Ectodermal cell (in vitro differentiated cells): ENCODE results near the gene PCYT2.

Source experiments
- H3K27ac ChIP-seq: 2 replicates; pipeline ENCODE4 v1.7.0; 2013; ENCODE audit warnings: mild to moderate bottlenecking, low read depth, low read length; ENCODE audit not compliant: insufficient read depth, poor library complexity, severe bottlenecking
- H3K27me3 ChIP-seq: 2 replicates; pipeline ENCODE4 v1.7.0; 2013; ENCODE audit warnings: mild to moderate bottlenecking, low read length; ENCODE audit not compliant: insufficient read depth, control insufficient read depth, poor library complexity, severe bottlenecking
- H3K36me3 ChIP-seq: one replicate; pipeline ENCODE4 v1.7.0; 2013; ENCODE audit warnings: low read length; ENCODE audit not compliant: control insufficient read depth, insufficient read depth
- H3K4me1 ChIP-seq: one replicate; pipeline ENCODE4 v1.7.0; 2013; ENCODE audit warnings: low read length; ENCODE audit not compliant: control insufficient read depth, insufficient read depth
- H3K4me3 ChIP-seq: 2 replicates; pipeline ENCODE4 v1.7.0; 2013; ENCODE audit warnings: low read depth, low read length, control low read depth; ENCODE audit not compliant: insufficient read depth
- H3K9me3 ChIP-seq: 2 replicates; pipeline ENCODE4 v1.7.0; 2013; ENCODE audit warnings: mild to moderate bottlenecking, low read length, moderate library complexity; ENCODE audit not compliant: control insufficient read depth
- WGBS, 2 experiments: methylation state at CpG; one replicate each; pipeline ENCODE4 v1.1.7; 2013; ENCODE audit warnings: missing lambda C conversion rate in 2 of 2; 5-methylcytosine and 5-hydroxymethylcytosine counted together

The PCYT2 gene

DNA sequence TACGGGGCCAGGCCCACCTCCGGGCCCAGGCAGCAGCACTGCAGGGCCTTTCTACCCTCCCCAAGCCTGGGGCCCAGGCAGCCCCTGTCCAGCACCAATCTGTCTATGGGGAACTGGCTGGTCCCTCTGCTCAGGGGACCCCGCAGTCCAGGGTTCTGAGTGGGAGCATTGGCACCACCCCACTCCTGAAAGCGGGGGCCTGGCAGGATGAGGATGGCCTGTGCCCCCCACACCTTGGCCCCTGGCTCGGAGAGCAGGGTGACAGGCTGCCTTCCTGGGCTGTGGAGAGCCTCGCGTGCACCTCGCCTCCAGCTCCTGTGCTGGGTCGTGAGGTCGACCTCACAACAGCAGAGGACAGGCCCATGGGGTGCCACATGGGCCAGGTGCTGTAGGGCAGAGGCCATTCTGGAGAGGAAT, 7.8 kb downstream of the PCYT2 start:
- H3K36me3 ChIP-seq: peaks cover 16% of the 10 kb centered on the region
- no peak overlapping the region for H3K4me3 ChIP-seq
- no peak overlapping the region for H3K27ac ChIP-seq
- H3K9me3 ChIP-seq: no peaks in the 10 kb centered on the region
- no peaks in the 10 kb centered on the region for H3K4me1 ChIP-seq
- WGBS, 2 experiments: 93 to 94% methylated on average over 10 of the region's 10 CpGs
- peaks cover 30% of the 10 kb centered on the region for H3K27me3 ChIP-seq

DNA sequence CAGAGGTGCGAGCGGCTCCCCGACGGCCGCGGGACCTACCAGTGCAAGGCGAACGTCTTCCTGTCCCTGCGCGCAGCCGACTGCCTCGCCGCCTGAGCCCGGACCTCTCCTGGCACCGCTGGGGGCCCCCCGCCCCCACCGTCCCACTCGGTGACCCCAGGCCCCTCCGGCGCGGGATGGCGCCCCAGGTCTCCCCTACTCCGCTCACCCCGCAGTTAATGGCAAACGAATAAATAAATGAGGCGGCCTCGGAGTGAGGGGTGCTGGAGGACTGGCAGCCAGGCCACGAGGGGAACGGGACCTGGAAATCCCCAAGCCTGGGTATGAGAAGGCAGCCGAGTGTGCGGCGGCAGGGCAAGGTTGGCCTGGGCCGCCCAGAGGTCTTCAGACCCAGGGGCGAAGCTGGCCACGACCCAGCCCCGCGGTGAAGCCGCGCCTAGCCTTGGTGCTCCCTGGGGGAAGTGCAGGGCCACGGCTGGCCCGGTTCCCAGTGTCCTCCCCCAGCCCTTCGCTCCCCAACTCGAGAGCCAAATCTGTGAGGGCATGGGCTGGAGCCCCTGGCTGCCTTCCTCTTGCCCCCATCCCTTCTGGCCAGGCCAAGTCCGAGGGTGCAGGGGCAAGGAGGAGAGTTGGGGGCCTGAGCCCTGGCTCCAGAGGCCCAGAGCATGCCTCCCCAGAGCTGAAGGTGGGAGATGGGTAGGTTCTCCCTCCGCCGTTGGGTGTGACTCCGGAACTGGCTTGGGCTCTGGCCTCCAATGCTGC, 8.4 kb downstream of the PCYT2 start:
- Histone ChIP-seq H3K4me1 (no peaks in the 10 kb centered on the region), H3K27ac (no peak overlapping the region), H3K4me3 (peak overlapping the region; percentile 16), H3K36me3 (peaks cover 21% of the 10 kb centered on the region), H3K27me3 (peaks cover 30% of the 10 kb centered on the region), H3K9me3 (no peaks in the 10 kb centered on the region)
- 67 to 68% methylated on average over 47 of the region's 47 CpGs for WGBS, 2 experiments

DNA sequence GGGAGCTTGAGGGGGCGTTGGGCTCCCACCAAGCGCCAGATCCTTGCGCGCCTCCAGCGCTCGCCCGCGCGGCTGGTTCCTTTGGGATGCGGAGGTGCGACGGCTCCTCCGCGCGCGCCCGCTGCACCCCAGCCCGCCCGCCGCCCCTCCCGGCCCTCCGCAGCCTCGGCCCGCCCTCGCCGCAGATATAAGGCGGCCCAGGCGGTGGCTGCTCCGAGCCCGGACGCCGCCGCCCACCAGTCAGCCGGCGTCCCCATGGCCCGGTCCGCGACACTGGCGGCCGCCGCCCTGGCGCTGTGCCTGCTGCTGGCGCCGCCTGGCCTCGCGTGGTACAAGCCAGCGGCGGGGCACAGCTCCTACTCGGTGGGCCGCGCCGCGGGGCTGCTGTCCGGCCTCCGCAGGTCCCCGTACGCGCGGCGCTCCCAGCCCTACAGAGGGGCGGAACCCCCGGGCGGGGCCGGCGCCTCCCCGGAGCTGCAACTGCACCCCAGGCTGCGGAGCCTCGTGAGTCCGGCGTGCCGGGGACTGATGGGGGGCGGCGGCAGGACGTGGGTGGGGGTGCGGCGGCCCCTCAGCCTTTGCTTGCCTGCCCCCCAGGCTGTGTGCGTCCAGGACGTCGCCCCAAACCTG, 9.1 kb downstream of the PCYT2 start, which contains the start of gene NPB:
NPB (plus strand) TSS at position 216 of the 630 bp plus-strand sequence; CDS start at position 256, 40 bp downstream.
- Histone ChIP-seq H3K4me3 (peak within 1 kb of the TSS; percentile 16), H3K27ac (no peak within 1 kb of the TSS), H3K4me1 (no peaks in the 10 kb centered on the region), H3K9me3 (no peaks in the 10 kb centered on the region), H3K36me3 (peaks cover 22% of the 10 kb centered on the region), H3K27me3 (peaks cover 30% of the 10 kb centered on the region)
- WGBS, 2 experiments: 6% methylated on average over 79 of the region's 79 CpGs

DNA sequence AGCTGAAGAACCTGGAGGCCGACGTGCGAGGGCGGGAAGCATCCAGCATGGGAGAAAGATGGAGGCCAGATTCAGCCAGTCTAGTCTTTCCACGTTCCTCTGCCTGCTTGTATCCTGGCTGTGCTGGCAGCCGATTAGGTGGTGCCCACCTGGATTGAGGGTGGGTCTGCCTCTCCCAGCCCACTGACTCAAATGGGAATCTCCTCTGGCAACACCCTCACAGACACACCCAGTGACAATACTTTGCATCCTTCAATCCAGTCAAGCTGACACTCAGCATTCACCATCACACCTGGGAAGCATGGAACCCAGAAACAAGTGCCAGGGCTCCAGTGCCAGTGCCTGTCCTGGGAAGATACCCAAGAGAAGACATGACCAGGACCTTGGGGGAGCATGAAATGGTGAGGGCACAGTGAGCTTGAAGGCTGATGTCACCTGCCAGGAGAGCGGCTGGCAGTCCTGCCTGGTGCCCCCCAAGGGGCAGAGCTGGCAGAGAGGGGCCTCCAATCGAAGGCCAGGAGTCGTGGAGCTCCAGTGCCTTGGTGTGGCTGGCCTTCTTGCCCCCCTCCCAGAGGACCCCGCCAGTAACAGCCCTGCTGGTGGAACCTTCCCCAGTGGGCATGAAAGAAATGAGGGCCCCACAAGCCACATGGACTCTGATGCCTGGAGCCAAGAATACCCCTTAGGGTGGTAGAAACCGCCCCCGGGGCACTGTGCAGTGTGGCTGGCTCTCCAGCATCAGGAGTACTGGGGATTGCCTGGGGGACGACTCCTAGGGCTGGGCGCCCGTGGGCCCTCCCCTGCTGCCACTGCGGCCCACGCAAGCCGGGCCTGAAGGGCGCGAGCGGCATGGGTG, 9.8 kb downstream of the PCYT2 start:
- Histone ChIP-seq H3K9me3 (no peaks in the 10 kb centered on the region), H3K27me3 (peaks cover 30% of the 10 kb centered on the region), H3K4me3 (peak overlapping the region; percentile 16), H3K27ac (no peak overlapping the region), H3K4me1 (no peaks in the 10 kb centered on the region), H3K36me3 (peaks cover 22% of the 10 kb centered on the region)
- WGBS, 2 experiments: 58 to 59% methylated on average over 21 of the region's 21 CpGs

DNA sequence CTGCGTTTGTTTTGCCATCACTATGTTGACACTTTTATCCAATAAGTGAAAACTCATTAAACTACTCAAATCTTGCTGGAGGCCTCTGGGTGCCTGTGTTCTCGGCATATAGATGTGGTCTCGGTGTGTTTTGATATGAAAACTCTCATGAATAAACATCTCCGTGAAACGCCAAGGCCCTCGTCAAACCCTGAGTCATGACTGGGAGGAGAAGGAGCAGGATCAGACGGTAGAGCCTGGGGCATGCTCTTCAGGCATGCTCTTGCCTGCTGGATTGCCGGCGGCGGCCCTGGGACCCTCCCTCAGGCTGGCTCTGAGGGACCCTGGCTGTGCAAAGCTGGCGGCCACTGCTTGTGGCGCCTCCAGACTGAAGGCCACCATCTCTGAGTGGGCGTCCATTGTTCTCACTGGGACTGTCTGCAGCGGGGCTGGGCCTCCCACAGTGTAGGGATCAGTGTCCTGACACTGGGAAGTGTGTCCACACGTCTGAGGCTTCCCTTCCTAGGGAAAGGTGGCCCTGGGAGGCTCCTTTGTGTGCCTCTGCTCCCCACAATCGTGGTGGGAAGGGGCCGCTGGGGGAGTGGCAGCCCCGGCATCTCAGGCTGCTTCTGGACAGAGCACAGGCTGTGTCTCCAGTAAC, 10.9 kb downstream of the PCYT2 start:
- Histone ChIP-seq H3K4me1 (no peaks in the 10 kb centered on the region), H3K4me3 (no peak overlapping the region), H3K36me3 (peaks cover 22% of the 10 kb centered on the region), H3K9me3 (no peaks in the 10 kb centered on the region), H3K27me3 (peaks cover 30% of the 10 kb centered on the region), H3K27ac (no peak overlapping the region)
- WGBS, 2 experiments: 87 to 91% methylated on average over 18 of the region's 18 CpGs

DNA sequence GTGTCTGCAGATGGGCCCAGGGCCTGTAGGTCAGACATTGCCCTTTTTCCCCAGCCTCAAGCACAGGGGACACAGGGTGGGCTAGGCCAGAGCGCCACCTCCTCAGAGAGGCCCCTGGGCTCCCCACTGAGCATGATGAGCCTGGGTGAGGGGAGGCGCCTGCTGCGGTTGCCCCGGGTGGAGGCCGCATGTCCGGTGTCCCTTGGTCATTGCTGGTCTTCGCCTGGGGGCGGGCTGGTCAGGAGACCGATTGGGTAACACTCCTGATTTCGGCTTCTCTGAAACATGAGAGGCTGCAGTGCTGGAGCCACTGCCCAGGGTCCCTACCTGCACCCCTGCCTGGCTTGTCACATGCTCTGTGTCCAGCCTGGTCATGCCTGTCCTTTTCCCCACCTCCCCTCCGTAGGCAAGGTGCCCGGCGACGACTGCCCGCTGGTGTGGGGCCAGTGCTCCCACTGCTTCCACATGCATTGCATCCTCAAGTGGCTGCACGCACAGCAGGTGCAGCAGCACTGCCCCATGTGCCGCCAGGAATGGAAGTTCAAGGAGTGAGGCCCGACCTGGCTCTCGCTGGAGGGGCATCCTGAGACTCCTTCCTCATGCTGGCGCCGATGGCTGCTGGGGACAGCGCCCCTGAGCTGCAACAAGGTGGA, 11.6 kb downstream of the PCYT2 start:
- no peak overlapping the region for H3K27ac ChIP-seq
- no peaks in the 10 kb centered on the region for H3K9me3 ChIP-seq
- peaks cover 22% of the 10 kb centered on the region for H3K36me3 ChIP-seq
- H3K4me3 ChIP-seq: no peak overlapping the region
- peaks cover 30% of the 10 kb centered on the region for H3K27me3 ChIP-seq
- 94 to 95% methylated on average over 22 of the region's 22 CpGs for WGBS, 2 experiments
- no peaks in the 10 kb centered on the region for H3K4me1 ChIP-seq

DNA sequence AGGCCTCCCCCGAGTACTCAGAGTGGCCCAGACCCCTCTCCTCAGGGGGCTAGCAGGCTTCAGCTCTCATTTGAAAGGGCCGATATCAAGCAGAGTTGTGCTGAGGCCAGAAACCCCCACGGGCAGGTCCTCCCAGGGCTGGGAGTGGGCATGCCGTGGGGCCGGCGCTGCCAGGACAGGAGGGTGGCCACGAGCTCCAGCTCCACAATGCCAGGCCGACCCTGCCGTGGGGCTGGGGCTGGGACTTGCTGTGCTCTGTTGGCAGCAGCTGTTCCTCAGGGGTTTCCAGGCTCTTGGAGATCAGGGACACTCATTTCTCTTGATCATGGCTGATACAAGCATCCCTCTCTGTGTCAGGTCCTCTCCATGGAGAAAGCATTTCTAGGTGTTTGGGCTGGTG, 12.3 kb downstream of the PCYT2 start:
- no peak overlapping the region for H3K27ac ChIP-seq
- WGBS, 2 experiments: 92 to 93% methylated on average over 9 of the region's 9 CpGs
- H3K9me3 ChIP-seq: no peaks in the 10 kb centered on the region
- H3K27me3 ChIP-seq: peaks cover 30% of the 10 kb centered on the region
- peaks cover 26% of the 10 kb centered on the region for H3K36me3 ChIP-seq
- H3K4me1 ChIP-seq: no peaks in the 10 kb centered on the region
- no peak overlapping the region for H3K4me3 ChIP-seq

DNA sequence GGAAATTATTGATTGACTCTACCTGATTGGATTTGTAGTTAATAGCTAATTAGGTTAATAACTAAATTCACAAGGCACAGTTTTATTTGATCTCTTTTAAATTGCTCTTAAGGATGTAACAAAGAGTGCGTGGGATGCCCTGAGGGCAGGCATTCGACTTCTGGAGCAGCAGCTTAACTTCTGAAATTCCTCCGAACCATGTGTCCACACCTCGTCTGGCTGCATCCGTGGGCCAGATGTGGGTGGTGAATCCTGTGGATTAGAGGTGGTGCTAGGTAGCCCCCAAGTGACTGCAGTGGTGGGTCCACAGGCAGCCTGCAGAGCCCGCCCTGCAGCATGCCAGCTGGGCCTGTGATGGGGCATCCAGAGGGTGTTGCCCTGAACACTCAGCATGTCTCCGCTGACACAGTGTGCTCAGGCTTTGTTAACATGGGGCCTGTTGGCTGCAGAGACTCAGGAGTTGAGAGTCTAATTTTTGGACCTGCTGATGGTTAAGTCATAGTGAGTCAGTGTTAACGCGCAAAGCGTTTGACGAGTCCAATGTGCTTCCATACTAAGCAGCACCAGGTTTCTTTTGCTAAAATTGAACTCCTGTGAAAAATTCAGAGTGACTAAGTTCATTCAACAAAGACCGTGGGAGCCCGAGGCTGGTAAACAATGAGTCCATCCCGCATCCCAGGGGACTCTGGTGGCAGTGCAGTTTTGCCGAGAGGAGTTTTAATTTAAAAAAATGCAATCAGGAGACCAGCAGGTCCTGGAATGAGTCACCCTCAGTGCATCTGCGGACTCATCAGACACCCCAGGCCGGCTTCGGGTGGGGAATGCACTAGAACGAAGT, 13.0 kb downstream of the PCYT2 start:
- no peaks in the 10 kb centered on the region for H3K4me1 ChIP-seq
- no peaks in the 10 kb centered on the region for H3K9me3 ChIP-seq
- peaks cover 26% of the 10 kb centered on the region for H3K36me3 ChIP-seq
- no peak overlapping the region for H3K27ac ChIP-seq
- peaks cover 27% of the 10 kb centered on the region for H3K27me3 ChIP-seq
- H3K4me3 ChIP-seq: no peak overlapping the region
- WGBS, 2 experiments: 94 to 96% methylated on average over 19 of the region's 19 CpGs

DNA sequence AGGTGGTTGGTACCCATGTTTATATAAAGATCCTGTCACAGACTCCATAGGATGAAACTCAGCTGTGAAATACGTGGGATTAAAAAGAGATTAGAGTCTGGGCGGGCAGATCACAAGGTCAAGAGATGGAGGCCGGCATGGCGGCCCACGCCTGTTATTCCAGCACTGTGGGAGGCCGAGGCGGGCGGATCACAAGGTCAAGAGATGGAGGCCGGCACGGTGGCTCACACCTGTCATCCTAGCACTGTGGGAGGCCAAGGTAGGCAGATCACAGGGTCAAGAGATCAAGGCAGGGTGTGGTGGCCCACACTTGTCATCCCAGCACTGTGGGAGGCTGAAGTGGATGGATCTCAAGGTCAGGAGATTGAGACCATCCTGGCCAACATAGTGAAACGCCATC, 15.8 kb downstream of the PCYT2 start:
- no peak overlapping the region for H3K4me3 ChIP-seq
- H3K4me1 ChIP-seq: peaks cover 1% of the 10 kb centered on the region
- H3K36me3 ChIP-seq: peaks cover 26% of the 10 kb centered on the region
- no peaks in the 10 kb centered on the region for H3K9me3 ChIP-seq
- WGBS, 2 experiments: 93 to 95% methylated on average over 11 of the region's 11 CpGs
- H3K27ac ChIP-seq: no peak overlapping the region
- H3K27me3 ChIP-seq: no peaks in the 10 kb centered on the region
